ENCODE data around the gene VWA5B1.

GRCh38 chr1:20291645-20292084, 990 bp downstream of the VWA5B1 start:
- no peak for TF ChIP-seq POLR2A (IDR thresholded peaks at IDR 0.05)
- no peak for TF ChIP-seq CTCF (IDR thresholded peaks at IDR 0.05)

Data from breast epithelium (tissue), 3 donors.